ENCODE data around the gene UST.

GRCh38 chr6:148842296-148843019 is 95.6 kb downstream of the UST start:
- TF ChIP-seq HCFC1 (IDR thresholded peaks at IDR 0.05; ENCODE audit: low read depth, low read length) (no peak), CTCF (IDR thresholded peaks at IDR 0.05 in 2 of 3, conservative IDR thresholded peaks at IDR 0.05 in 1 of 3; ENCODE audit: insufficient read depth in 2 of 3, low read depth in 1 of 3, low read length in 3 of 3) (no peak), STAG1 (CRISPR knock-in tag; IDR thresholded peaks at IDR 0.05; ENCODE audit: borderline replicate concordance) (no peak), ZNF57 (CRISPR knock-in tag; IDR thresholded peaks at IDR 0.05) (no peak), SMC3 (conservative IDR thresholded peaks at IDR 0.05; ENCODE audit: insufficient read depth, low read depth, low read length) (no peak), JUND (IDR thresholded peaks at IDR 0.05; ENCODE audit: borderline replicate concordance, low read depth, low read length) (no peak), JUND (tag; IDR thresholded peaks at IDR 0.05; ENCODE audit: borderline replicate concordance, low read depth, low read length) (no peak), TAF1 (IDR thresholded peaks at IDR 0.05; ENCODE audit: control insufficient read depth, extremely low read depth, insufficient read depth, low read length, severe bottlenecking) (no peak), EZH2 (IDR thresholded peaks at IDR 0.05; ENCODE audit: borderline replicate concordance, low read depth, low read length) (no peak)
